H1 (cell line): ENCODE results near the gene FOXN3.

Experiments used
- ATF3 ChIP-seq: IDR thresholded peaks from 2 replicates; pipeline ENCODE4 v1.6.1; 2011; ENCODE audit warnings: low read depth, mild to moderate bottlenecking, low read length; ENCODE audit not compliant: insufficient read depth
- CEBPB ChIP-seq: IDR thresholded peaks from 2 replicates; pipeline ENCODE4 v1.6.1; 2012; ENCODE audit warnings: low read depth, low read length
- CHD2 ChIP-seq: IDR thresholded peaks from 2 replicates; pipeline ENCODE4 v1.6.1; 2012; ENCODE audit warnings: low read length, improper control_type of control experiment
- CTCF ChIP-seq, 3 experiments: IDR thresholded peaks; 1 replicate in 2 of 3; 2 replicates in 1 of 3; pipeline versions ENCODE4 v1.5.1 to v1.6.1; 2011; ENCODE audit warnings: low read length in 3 of 3, mild to moderate bottlenecking in 3 of 3, inconsistent platforms in 2 of 3, low read depth in 1 of 3, moderate library complexity in 1 of 3; ENCODE audit not compliant: insufficient read depth in 1 of 3; ENCODE audit errors: control extremely low read depth in 1 of 3
- EZH2 ChIP-seq: fragments of 200-600 bp; sonication (generic); IDR thresholded peaks from 2 replicates; pipeline ENCODE4 v1.7.1; 2012; ENCODE audit warnings: low read depth, mild to moderate bottlenecking, moderate library complexity, low read length, inconsistent platforms; ENCODE audit not compliant: severe bottlenecking
- KDM1A ChIP-seq: fragments of 200-600, 300-600 bp; sonication (generic); IDR thresholded peaks from 2 replicates; pipeline ENCODE4 v1.7.1; 2016; ENCODE audit warnings: mild to moderate bottlenecking, low read length, borderline replicate concordance
- NRF1 ChIP-seq: IDR thresholded peaks from 2 replicates; pipeline ENCODE4 v1.6.1; 2011; ENCODE audit warnings: mild to moderate bottlenecking, low read depth, low read length, improper control_type of control experiment
- POLR2A ChIP-seq, 2 experiments: IDR thresholded peaks; 1 replicate in 1 of 2; 2 replicates in 1 of 2; pipeline ENCODE4 v1.6.1; 2011; ENCODE audit warnings: low read depth in 2 of 2, low read length in 2 of 2, mild to moderate bottlenecking in 2 of 2; ENCODE audit errors: control extremely low read depth in 1 of 2
- POLR2AphosphoS5 ChIP-seq: IDR thresholded peaks from 2 replicates; pipeline ENCODE4 v1.6.1; 2011; ENCODE audit warnings: low read depth, low read length
- RAD21 ChIP-seq, 2 experiments: IDR thresholded peaks in 1 of 2; conservative IDR thresholded peaks in 1 of 2; 2 replicates each; pipeline ENCODE4 v1.6.1; 2011; ENCODE audit warnings: low read depth in 2 of 2, low read length in 2 of 2, improper control_type of control experiment in 1 of 2, inconsistent platforms in 1 of 2, mild to moderate bottlenecking in 1 of 2, moderate library complexity in 1 of 2
- RFX5 ChIP-seq: IDR thresholded peaks from 2 replicates; pipeline ENCODE4 v1.6.1; 2011; ENCODE audit warnings: low read depth, low read length, improper control_type of control experiment, borderline replicate concordance
- SP2 ChIP-seq: IDR thresholded peaks from 2 replicates; pipeline ENCODE4 v1.6.1; 2012; ENCODE audit warnings: mild to moderate bottlenecking, low read length, inconsistent platforms
- TCF12 ChIP-seq: IDR thresholded peaks from 2 replicates; pipeline ENCODE4 v1.6.1; 2011; ENCODE audit warnings: low read depth, mild to moderate bottlenecking, low read length
- TF ChIP-seq, protein P1 (sequence below): IDR thresholded peaks from 2 replicates; pipeline ENCODE4 v1.6.1; 2012; ENCODE audit warnings: inconsistent platforms

GRCh38 chr14:89302396-89302950 is 114.6 kb downstream of the FOXN3 start:
- TF ChIP-seq, protein P1, sequence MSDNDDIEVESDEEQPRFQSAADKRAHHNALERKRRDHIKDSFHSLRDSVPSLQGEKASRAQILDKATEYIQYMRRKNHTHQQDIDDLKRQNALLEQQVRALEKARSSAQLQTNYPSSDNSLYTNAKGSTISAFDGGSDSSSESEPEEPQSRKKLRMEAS: no peak
- TF ChIP-seq POLR2A (IDR thresholded peaks at IDR 0.05; ENCODE audit: control extremely low read depth in 1 of 2, low read depth in 2 of 2, low read length in 2 of 2) (no peak), KDM1A (no peak), CHD2 (no peak), EZH2 (no peak), ATF3 (no peak), RFX5 (no peak), CTCF (IDR thresholded peaks at IDR 0.05; ENCODE audit: control extremely low read depth in 1 of 3, insufficient read depth in 1 of 3, low read depth in 1 of 3, low read length in 3 of 3) (no peak), POLR2AphosphoS5 (no peak; the same call in 1 of the 2 replicates), TCF12 (no peak), NRF1 (no peak), RAD21 (IDR thresholded peaks at IDR 0.05 in 1 of 2, conservative IDR thresholded peaks at IDR 0.05 in 1 of 2; ENCODE audit: low read depth in 2 of 2, low read length in 2 of 2) (no peak), SP2 (no peak), CEBPB (no peak)
